Muscle layer of duodenum (tissue), 2 donors: ENCODE results near the gene KCNMA1.

Experiments used
- H3K27ac ChIP-seq: one replicate; pipeline ENCODE4 v1.7.0; 2013; ENCODE audit warnings: mild to moderate bottlenecking, low read length
- H3K27me3 ChIP-seq: one replicate; pipeline ENCODE4 v1.7.0; 2013; ENCODE audit warnings: low read depth, mild to moderate bottlenecking, control low read depth, low read length
- H3K36me3 ChIP-seq, 2 donors: one replicate each; pipeline ENCODE4 v1.7.0; 2013; ENCODE audit warnings: low read length in 2 of 2, control low read depth in 1 of 2, mild to moderate bottlenecking in 1 of 2; ENCODE audit not compliant: insufficient read depth in 2 of 2, control insufficient read depth in 1 of 2
- H3K4me1 ChIP-seq, 2 donors: one replicate each; pipeline ENCODE4 v1.7.0; 2013; ENCODE audit warnings: low read length in 2 of 2, mild to moderate bottlenecking in 2 of 2, control low read depth in 1 of 2, moderate library complexity in 1 of 2; ENCODE audit not compliant: insufficient read depth in 2 of 2, control insufficient read depth in 1 of 2
- H3K4me3 ChIP-seq, 2 donors: one replicate each; pipeline ENCODE4 v1.7.0; 2013; ENCODE audit warnings: low read length in 2 of 2, low read depth in 1 of 2, mild to moderate bottlenecking in 1 of 2
- H3K9me3 ChIP-seq, 2 donors: one replicate each; pipeline ENCODE4 v1.7.0; 2013; ENCODE audit warnings: low read length in 2 of 2, control low read depth in 1 of 2, mild to moderate bottlenecking in 1 of 2; ENCODE audit not compliant: control insufficient read depth in 1 of 2
- donor health status: healthy.

The KCNMA1 gene

GRCh38 chr10:77201135-77202106 is 436.2 kb downstream of the KCNMA1 start:
- Histone ChIP-seq H3K9me3 (no peaks in the 10 kb centered on the region), H3K27me3 (no peaks in the 10 kb centered on the region), H3K4me3 (no peak overlapping the region), H3K4me1 (no peaks in the 10 kb centered on the region), H3K27ac (no peak overlapping the region), H3K36me3 (no peaks in the 10 kb centered on the region)

DNA sequence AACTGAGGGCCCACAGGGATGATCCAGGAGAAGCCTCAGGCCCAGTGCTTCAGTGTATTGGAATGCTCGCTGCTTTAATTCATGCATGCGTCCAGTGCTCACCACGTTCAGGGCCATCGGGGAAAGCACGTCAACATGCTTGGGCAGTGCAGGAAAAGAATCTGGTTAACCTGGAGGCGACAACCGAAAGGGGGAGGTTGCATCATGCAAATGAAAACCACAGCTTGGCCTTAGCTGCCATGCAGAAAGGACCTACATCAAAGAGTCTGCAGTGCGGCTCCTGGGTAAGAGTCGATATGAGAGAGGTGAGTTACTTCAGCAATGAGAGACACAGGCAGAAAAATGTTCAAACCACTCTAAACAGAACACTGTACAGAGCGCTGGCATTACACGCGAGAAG is 440.1 kb downstream of the KCNMA1 start:
- Histone ChIP-seq H3K4me3 (no peak overlapping the region), H3K27me3 (no peaks in the 10 kb centered on the region), H3K9me3 (no peaks in the 10 kb centered on the region), H3K36me3 (no peaks in the 10 kb centered on the region), H3K4me1 (no peaks in the 10 kb centered on the region), H3K27ac (no peak overlapping the region)

DNA sequence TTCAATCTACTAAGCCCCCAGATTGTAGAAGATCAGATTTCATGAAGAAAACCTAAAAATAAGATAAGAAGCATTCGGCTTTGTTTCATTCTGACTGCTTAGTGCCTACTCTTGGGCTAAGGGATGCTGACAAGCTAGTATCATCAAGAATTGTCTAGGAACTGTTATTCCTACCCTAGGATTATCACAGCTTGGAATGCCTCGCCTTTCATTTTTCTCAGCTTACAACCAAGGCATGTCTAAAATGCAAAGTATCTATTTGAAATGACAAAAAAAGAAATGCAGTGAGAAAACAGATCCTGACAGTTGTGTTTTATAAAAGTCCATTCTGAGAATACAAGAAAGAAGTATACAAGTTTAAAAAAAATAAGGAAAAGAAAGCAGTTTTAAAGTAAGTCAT is 441.0 kb downstream of the KCNMA1 start:
- Histone ChIP-seq H3K27me3 (no peaks in the 10 kb centered on the region), H3K27ac (no peak overlapping the region), H3K36me3 (no peaks in the 10 kb centered on the region), H3K4me1 (no peaks in the 10 kb centered on the region), H3K4me3 (no peak overlapping the region), H3K9me3 (no peaks in the 10 kb centered on the region)

DNA sequence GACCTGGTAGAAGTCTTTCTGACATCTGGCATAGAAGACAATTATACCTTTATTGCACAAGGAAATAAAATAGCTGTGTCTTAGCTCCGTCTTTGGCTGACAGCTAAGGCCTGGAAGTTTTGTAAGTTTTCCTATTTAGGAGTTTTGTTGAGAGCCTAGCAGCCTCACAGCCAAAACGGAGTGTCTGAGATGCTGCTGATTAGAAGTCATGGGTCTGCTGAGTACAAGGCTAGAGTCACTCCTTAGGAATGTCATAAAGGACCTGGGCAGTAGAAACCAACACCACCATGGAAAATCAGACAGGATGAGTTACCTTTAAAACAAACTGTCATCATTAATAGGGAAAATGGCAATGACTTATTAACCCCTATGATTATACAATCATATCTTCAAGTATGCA is 442.5 kb downstream of the KCNMA1 start:
- Histone ChIP-seq H3K4me3 (no peak overlapping the region), H3K27me3 (no peaks in the 10 kb centered on the region), H3K4me1 (no peaks in the 10 kb centered on the region), H3K27ac (peak overlapping the region; percentile 81), H3K36me3 (no peaks in the 10 kb centered on the region), H3K9me3 (no peaks in the 10 kb centered on the region)

GRCh38 chr10:77193001-77193400 is 444.6 kb downstream of the KCNMA1 start:
- Histone ChIP-seq H3K36me3 (no peaks in the 10 kb centered on the region), H3K27me3 (no peaks in the 10 kb centered on the region), H3K9me3 (no peaks in the 10 kb centered on the region), H3K27ac (peak overlapping the region; percentile 81), H3K4me3 (no peak overlapping the region), H3K4me1 (no peaks in the 10 kb centered on the region)

DNA sequence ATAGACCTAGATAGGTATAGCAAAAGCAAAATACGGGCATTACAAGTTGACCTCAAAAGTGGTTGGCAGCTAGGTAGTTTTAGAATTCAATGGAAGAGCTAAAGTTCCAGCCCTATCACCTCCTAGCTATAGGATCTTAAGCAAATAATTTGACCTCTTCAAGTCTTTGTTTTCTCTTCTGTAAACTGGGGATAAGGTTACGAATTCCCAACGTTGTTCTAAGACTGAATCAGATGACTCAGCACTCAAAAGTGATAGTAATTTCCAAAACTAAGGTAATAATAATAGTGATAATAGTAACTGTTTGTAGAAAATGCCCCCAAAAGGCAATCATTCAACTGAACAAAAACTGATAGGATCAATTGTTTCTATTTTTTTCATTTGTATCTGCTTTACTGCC is 445.2 kb downstream of the KCNMA1 start:
- no peak overlapping the region for H3K4me3 ChIP-seq
- no peaks in the 10 kb centered on the region for H3K9me3 ChIP-seq
- H3K36me3 ChIP-seq: no peaks in the 10 kb centered on the region
- H3K27me3 ChIP-seq: no peaks in the 10 kb centered on the region
- H3K4me1 ChIP-seq: no peaks in the 10 kb centered on the region
- H3K27ac ChIP-seq: no peak overlapping the region

DNA sequence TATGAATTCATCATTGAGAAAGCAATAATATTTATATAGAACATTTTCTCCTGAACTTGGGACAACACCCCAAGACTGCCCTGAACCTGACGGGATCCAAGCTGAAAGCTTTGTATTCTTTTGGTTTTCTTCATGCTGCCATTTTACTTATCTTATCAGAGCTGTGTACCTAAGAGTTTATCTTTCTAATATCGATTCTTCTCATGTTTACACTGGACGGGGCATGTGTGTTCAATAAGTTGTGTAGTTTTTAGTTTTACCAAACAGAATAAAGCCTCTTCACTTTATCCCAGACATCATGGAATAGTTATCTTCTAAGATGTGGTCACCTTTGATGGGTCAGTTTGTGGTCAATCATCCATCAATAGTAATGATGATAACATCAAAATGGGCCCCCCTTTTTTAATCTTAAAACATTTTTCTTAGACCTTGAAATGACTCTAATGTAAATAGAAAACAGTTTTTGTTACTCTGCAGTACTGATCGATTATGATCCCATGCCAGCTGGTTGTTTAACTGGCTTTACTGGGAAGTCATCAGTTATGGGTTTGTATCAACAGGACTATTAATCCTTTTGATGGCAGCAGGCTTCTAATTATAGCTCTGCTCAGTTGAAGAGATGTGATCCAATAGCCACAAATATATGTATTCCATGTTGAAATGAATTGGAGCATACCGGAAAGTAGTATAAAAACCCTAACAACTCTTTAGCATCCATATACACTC is 446.1 kb downstream of the KCNMA1 start:
- no peaks in the 10 kb centered on the region for H3K36me3 ChIP-seq
- no peak overlapping the region for H3K27ac ChIP-seq
- H3K27me3 ChIP-seq: no peaks in the 10 kb centered on the region
- H3K4me3 ChIP-seq: no peak overlapping the region
- no peaks in the 10 kb centered on the region for H3K4me1 ChIP-seq
- no peaks in the 10 kb centered on the region for H3K9me3 ChIP-seq

DNA sequence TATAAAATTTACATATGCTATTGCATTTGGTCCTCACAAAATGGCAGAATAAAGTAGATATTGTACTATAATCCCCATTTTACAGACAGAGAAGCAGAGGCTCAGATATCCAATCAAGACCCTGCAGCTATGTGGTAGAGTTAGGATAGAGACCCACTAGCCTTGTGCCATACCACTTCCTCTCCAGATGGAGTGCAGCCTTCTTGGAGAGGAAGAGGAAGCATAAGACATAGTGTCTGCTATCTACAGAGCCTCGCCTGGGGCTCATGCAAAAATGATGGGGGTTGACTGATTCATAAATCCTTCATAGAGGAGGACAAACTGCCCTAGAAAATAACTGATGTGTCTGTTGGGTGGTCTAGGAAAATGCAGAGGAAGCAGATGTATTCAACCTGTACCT is 447.3 kb downstream of the KCNMA1 start:
- Histone ChIP-seq H3K9me3 (no peaks in the 10 kb centered on the region), H3K36me3 (no peaks in the 10 kb centered on the region), H3K27me3 (no peaks in the 10 kb centered on the region), H3K4me1 (no peaks in the 10 kb centered on the region), H3K4me3 (no peak overlapping the region), H3K27ac (no peak overlapping the region)

DNA sequence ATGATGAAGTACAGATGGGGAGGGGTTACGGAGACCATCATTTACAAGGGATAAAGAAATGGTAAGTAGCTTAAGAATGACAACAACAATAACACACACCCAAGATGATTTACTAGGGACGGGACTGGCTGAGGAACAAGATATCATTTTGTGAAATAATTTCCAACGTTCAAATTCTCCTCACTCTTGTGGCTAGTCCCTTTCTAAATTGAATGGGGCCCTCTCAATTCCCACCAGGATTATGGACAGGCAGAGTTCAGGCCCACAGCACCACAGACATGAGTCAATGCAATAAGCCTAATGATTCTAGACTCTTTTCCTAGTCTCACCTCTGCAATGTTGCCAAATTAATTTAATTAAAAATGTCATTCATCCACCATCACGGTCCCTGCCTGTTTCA is 448.1 kb downstream of the KCNMA1 start:
- no peak overlapping the region for H3K27ac ChIP-seq
- H3K9me3 ChIP-seq: no peaks in the 10 kb centered on the region
- H3K4me1 ChIP-seq: no peaks in the 10 kb centered on the region

GRCh38 chr10:77189075-77189474 is 448.5 kb downstream of the KCNMA1 start:
- Histone ChIP-seq H3K9me3 (no peaks in the 10 kb centered on the region), H3K36me3 (no peaks in the 10 kb centered on the region), H3K27me3 (no peaks in the 10 kb centered on the region), H3K27ac (no peak overlapping the region), H3K4me1 (no peaks in the 10 kb centered on the region), H3K4me3 (no peak overlapping the region)

More for the DNA sequence above, 448.1 kb downstream of the KCNMA1 start:
- Histone ChIP-seq H3K4me3 (no peak overlapping the region), H3K27me3 (no peaks in the 10 kb centered on the region), H3K36me3 (no peaks in the 10 kb centered on the region)

DNA sequence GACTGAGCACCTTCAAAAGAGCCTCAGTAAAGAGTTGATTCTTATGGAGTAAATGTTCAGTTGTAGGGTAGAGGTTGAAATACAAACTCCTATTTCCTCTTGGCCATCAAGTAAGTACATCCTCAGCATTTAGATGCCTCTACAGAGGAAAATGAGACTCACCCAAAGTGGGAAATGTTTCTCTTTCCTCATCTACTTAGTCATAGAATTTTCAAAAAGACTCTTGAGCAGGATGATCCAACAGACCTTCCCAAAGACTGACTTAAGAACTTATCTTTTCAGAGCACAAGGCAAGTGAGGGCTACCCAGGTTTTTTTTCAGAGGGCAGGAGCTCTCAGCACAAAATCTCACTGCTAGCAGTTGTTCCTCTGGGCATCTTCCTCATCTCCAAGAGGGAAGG is 449.1 kb downstream of the KCNMA1 start:
- no peaks in the 10 kb centered on the region for H3K36me3 ChIP-seq
- no peaks in the 10 kb centered on the region for H3K4me1 ChIP-seq

More for the DNA sequence above, 449.1 kb downstream of the KCNMA1 start:
- H3K27ac ChIP-seq: no peak overlapping the region
- no peak overlapping the region for H3K4me3 ChIP-seq
- H3K9me3 ChIP-seq: no peaks in the 10 kb centered on the region
- H3K27me3 ChIP-seq: no peaks in the 10 kb centered on the region
